Smooth muscle cell of the pulmonary artery (primary cell): ENCODE measurements around the gene GLRA1. TPM values are rescaled to one million over a fixed set of nuclear protein-coding genes. Genes with fewer than 3 reads are reported as not detected.

Experiments
- total RNA-seq: library from RNA; depleted of rRNA; stranded (reverse); fragments of >200 nt; gene quantifications from 2 replicates; pipeline ENCODE4 v1.2.3, GENCODE V29; 2014

Gene GLRA1
- not detected in 2 replicates for total RNA-seq

GRCh38 chr5:151924564-151925301 is at the start of gene GLRA1:
GLRA1 (minus strand) TSS chr5:151924851; CDS start chr5:151924549, 302 bp downstream.

Other genes starting within 250 kb of the GLRA1 start
- gene SPARC, start 237.9 kb downstream of the GLRA1 start, total RNA-seq: 3,440 and 4,647 TPM in 2 replicates
- 46.9 and 51.4 TPM in 2 replicates for gene ATOX1, start 166.2 kb downstream of the GLRA1 start, total RNA-seq
- gene G3BP1, start 152.9 kb downstream of the GLRA1 start, total RNA-seq: 153 and 201 TPM in 2 replicates